ENCODE results near the gene TRIM47. TPM values are rescaled to one million over a fixed set of nuclear protein-coding genes. Genes with fewer than 3 reads are reported as not detected.

The TRIM47 gene
- total and polyA plus RNA-seq, 2 of the 13 experiments (the other 11 are each of a cell fraction or from before 2014, with no cell fraction given), result 33.5 to 82.0 TPM

DNA sequence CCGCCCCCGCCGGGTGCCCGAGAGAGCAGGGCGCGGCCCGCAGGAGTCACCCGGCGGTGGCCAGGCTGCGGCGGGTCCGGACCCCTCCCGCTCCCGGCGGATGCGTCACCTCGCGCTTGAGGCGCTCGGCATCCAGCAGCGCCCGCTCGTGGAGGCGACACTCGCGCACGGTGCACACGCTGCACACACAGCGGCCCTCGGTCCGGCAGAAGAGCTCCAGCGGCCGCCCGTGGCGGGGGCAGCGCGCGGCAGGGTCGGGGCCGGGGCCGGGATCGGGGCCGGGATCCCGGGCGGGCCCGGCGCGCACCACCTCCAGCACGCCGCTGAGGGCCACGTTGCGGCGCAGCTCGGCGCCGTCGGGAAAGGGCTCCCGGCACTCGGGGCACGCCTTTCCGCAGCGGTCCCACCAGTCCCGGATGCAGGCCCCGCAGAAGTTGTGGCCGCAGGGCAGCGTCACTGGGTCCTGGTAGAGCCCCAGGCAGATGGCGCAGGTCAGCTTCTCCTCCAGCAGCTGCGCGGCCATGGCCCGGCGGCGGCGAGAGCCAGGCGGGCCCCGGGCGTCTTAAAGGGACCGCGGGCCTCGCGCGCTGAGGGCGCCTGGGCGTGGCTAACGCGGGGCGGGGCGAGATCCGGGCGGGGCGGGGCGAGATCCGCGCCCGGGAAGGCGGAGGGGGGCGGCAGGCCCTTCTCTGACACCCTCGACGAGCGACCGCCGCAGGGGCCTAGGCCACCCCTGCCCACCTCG is 18.2 kb upstream of the TRIM47 start, which contains the start of gene TRIM65 (continued):
- TF ChIP-seq, protein P1, sequence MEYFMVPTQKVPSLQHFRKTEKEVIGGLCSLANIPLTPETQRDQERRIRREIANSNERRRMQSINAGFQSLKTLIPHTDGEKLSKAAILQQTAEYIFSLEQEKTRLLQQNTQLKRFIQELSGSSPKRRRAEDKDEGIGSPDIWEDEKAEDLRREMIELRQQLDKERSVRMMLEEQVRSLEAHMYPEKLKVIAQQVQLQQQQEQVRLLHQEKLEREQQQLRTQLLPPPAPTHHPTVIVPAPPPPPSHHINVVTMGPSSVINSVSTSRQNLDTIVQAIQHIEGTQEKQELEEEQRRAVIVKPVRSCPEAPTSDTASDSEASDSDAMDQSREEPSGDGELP (IDR thresholded peaks at IDR 0.05; ENCODE audit: borderline replicate concordance, low read depth), result 0 out of 2 replicates have a peak, but pooled peaks have one; percentile 20
- TF ChIP-seq PHF20 (CRISPR knock-in tag; IDR thresholded peaks at IDR 0.05), result peak; percentile 36; the same call in 1 of the 2 replicates
- no peak for TF ChIP-seq ZBTB21 (CRISPR knock-in tag; IDR thresholded peaks at IDR 0.05)
- peak; percentile 68; the same call in 1 of the 2 replicates for TF ChIP-seq ZNF841 (CRISPR knock-in tag; IDR thresholded peaks at IDR 0.05; ENCODE audit: borderline replicate concordance)
- TF ChIP-seq THAP11 (CRISPR knock-in tag; IDR thresholded peaks at IDR 0.05), result peak; percentile 67
- TF ChIP-seq YY1 (IDR thresholded peaks at IDR 0.05; ENCODE audit: insufficient read depth, insufficient replicate concordance, low read depth, low read length), result peak; percentile 90
- TF ChIP-seq, protein P2, sequence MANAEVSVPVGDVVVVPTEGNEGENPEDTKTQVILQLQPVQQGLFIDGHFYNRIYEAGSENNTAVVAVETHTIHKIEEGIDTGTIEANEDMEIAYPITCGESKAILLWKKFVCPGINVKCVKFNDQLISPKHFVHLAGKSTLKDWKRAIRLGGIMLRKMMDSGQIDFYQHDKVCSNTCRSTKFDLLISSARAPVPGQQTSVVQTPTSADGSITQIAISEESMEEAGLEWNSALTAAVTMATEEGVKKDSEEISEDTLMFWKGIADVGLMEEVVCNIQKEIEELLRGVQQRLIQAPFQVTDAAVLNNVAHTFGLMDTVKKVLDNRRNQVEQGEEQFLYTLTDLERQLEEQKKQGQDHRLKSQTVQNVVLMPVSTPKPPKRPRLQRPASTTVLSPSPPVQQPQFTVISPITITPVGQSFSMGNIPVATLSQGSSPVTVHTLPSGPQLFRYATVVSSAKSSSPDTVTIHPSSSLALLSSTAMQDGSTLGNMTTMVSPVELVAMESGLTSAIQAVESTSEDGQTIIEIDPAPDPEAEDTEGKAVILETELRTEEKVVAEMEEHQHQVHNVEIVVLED (CRISPR knock-in tag; IDR thresholded peaks at IDR 0.05; ENCODE audit: borderline replicate concordance), result peak; percentile 65
- TF ChIP-seq, protein P3, sequence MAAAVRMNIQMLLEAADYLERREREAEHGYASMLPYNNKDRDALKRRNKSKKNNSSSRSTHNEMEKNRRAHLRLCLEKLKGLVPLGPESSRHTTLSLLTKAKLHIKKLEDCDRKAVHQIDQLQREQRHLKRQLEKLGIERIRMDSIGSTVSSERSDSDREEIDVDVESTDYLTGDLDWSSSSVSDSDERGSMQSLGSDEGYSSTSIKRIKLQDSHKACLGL (CRISPR knock-in tag; IDR thresholded peaks at IDR 0.05), result peak; percentile 79
- peak; percentile 90 for TF ChIP-seq YEATS4 (CRISPR knock-in tag; IDR thresholded peaks at IDR 0.05; ENCODE audit: borderline replicate concordance)
- no peak for TF ChIP-seq HNRNPL (IDR thresholded peaks at IDR 0.05; ENCODE audit: low read depth, low read length)
- TF ChIP-seq, protein P4, sequence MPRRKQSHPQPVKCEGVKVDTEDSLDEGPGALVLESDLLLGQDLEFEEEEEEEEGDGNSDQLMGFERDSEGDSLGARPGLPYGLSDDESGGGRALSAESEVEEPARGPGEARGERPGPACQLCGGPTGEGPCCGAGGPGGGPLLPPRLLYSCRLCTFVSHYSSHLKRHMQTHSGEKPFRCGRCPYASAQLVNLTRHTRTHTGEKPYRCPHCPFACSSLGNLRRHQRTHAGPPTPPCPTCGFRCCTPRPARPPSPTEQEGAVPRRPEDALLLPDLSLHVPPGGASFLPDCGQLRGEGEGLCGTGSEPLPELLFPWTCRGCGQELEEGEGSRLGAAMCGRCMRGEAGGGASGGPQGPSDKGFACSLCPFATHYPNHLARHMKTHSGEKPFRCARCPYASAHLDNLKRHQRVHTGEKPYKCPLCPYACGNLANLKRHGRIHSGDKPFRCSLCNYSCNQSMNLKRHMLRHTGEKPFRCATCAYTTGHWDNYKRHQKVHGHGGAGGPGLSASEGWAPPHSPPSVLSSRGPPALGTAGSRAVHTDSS (CRISPR knock-in tag; conservative IDR thresholded peaks at IDR 0.05), result no peak
- TF ChIP-seq, protein P5, sequence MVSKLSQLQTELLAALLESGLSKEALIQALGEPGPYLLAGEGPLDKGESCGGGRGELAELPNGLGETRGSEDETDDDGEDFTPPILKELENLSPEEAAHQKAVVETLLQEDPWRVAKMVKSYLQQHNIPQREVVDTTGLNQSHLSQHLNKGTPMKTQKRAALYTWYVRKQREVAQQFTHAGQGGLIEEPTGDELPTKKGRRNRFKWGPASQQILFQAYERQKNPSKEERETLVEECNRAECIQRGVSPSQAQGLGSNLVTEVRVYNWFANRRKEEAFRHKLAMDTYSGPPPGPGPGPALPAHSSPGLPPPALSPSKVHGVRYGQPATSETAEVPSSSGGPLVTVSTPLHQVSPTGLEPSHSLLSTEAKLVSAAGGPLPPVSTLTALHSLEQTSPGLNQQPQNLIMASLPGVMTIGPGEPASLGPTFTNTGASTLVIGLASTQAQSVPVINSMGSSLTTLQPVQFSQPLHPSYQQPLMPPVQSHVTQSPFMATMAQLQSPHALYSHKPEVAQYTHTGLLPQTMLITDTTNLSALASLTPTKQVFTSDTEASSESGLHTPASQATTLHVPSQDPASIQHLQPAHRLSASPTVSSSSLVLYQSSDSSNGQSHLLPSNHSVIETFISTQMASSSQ (IDR thresholded peaks at IDR 0.05; ENCODE audit: low read depth), result no peak
- TF ChIP-seq, protein P5 (CRISPR knock-in tag; IDR thresholded peaks at IDR 0.05; ENCODE audit: borderline replicate concordance), result peak; percentile 62
- TF ChIP-seq, protein P6, sequence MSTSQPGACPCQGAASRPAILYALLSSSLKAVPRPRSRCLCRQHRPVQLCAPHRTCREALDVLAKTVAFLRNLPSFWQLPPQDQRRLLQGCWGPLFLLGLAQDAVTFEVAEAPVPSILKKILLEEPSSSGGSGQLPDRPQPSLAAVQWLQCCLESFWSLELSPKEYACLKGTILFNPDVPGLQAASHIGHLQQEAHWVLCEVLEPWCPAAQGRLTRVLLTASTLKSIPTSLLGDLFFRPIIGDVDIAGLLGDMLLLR (CRISPR knock-in tag; IDR thresholded peaks at IDR 0.05), result peak; percentile 66; the same call in 1 of the 2 replicates
- TF ChIP-seq CBX1 (IDR thresholded peaks at IDR 0.05; ENCODE audit: low read depth), result no peak
- TF ChIP-seq ZNF33B (CRISPR knock-in tag; IDR thresholded peaks at IDR 0.05), result 0 out of 2 replicates have a peak, but pooled peaks have one; percentile 28
- peak; percentile 82; the same call in 1 of the 2 replicates for TF ChIP-seq ZZZ3 (CRISPR knock-in tag; IDR thresholded peaks at IDR 0.05; ENCODE audit: borderline replicate concordance)
- no peak; the same call in 1 of the 2 replicates for TF ChIP-seq ZNF337 (CRISPR knock-in tag; IDR thresholded peaks at IDR 0.05; ENCODE audit: borderline replicate concordance, low read depth)
- TF ChIP-seq ZNF136 (CRISPR knock-in tag; IDR thresholded peaks at IDR 0.05; ENCODE audit: low read depth), result no peak
- TF ChIP-seq ARNT (IDR thresholded peaks at IDR 0.05), result no peak

Data from HepG2 (cell line).